ENCODE data around the gene CELF2.

Gene CELF2

GRCh38 chr10:11317936-11318670 lies 300.4 kb downstream of the CELF2 start:
- Histone ChIP-seq H3K4me3 (ENCODE audit: low read length) (no peak overlapping the region), H3K27ac (ENCODE audit: low read depth, low read length) (no peak overlapping the region), H3K79me2 (ENCODE audit: control insufficient read depth, insufficient read depth, low read length) (no peaks in the 10 kb centered on the region), H3K56ac (ENCODE audit: low read length) (no peak overlapping the region), H3K9ac (ENCODE audit: low read length) (no peak overlapping the region), H3K18ac (ENCODE audit: low read length) (no peak overlapping the region), H2AK5ac (ENCODE audit: low read length) (no peak overlapping the region), H2BK120ac (ENCODE audit: low read depth, low read length) (no peak overlapping the region), H4K8ac (ENCODE audit: low read depth, low read length) (no peak overlapping the region), H4K5ac (ENCODE audit: low read length) (no peak overlapping the region), H2BK15ac (replicated peaks; ENCODE audit: low read depth) (no peak overlapping the region), H3K4me1 (ENCODE audit: control insufficient read depth, low read depth, low read length) (no peaks in the 10 kb centered on the region), H3K79me1 (ENCODE audit: low read length) (no peaks in the 10 kb centered on the region), H3K27me3 (ENCODE audit: insufficient read depth, low read length, poor library complexity) (no peaks in the 10 kb centered on the region), H3K4me2 (ENCODE audit: low read length) (no peak overlapping the region), H3K36me3 (ENCODE audit: control insufficient read depth, insufficient read depth, low read length) (no peaks in the 10 kb centered on the region), H3K4ac (ENCODE audit: low read depth, low read length) (no peak overlapping the region), H2BK5ac (ENCODE audit: low read length) (no peak overlapping the region), H3K23ac (ENCODE audit: low read length) (no peak overlapping the region)
- no peak for DNase-seq
- no CpG with 5 or more reads among the region's 7 CpGs for WGBS (ENCODE audit: extremely low coverage, insufficient coverage, low lambda C conversion rate)

- Histone ChIP-seq H3K27me3 (ENCODE audit: insufficient read depth, low read length, poor library complexity) (no peaks in the 10 kb centered on the region), H2AK5ac (ENCODE audit: low read length) (no peak overlapping the region), H3K4ac (ENCODE audit: low read depth, low read length) (no peak overlapping the region)
These were observed 301.3 kb downstream of the CELF2 start for GRCh38 chr10:11318826-11319598.

GRCh38 chr10:11319990-11320602 lies 302.4 kb downstream of the CELF2 start:
- Histone ChIP-seq H3K4me3 (ENCODE audit: low read length) (no peak overlapping the region), H3K27me3 (ENCODE audit: insufficient read depth, low read length, poor library complexity) (no peaks in the 10 kb centered on the region), H3K4ac (ENCODE audit: low read depth, low read length) (no peak overlapping the region), H2BK120ac (ENCODE audit: low read depth, low read length) (no peak overlapping the region), H2BK15ac (replicated peaks; ENCODE audit: low read depth) (no peak overlapping the region), H3K23ac (ENCODE audit: low read length) (no peak overlapping the region), H2BK5ac (ENCODE audit: low read length) (no peak overlapping the region), H3K18ac (ENCODE audit: low read length) (no peak overlapping the region), H4K8ac (ENCODE audit: low read depth, low read length) (no peak overlapping the region), H3K9ac (ENCODE audit: low read length) (no peak overlapping the region), H3K4me2 (ENCODE audit: low read length) (no peak overlapping the region), H3K56ac (ENCODE audit: low read length) (no peak overlapping the region), H3K4me1 (ENCODE audit: control insufficient read depth, low read depth, low read length) (no peaks in the 10 kb centered on the region), H2AK5ac (ENCODE audit: low read length) (no peak overlapping the region), H4K5ac (ENCODE audit: low read length) (no peak overlapping the region), H3K79me1 (ENCODE audit: low read length) (no peaks in the 10 kb centered on the region), H3K79me2 (ENCODE audit: control insufficient read depth, insufficient read depth, low read length) (no peaks in the 10 kb centered on the region), H3K27ac (ENCODE audit: low read depth, low read length) (no peak overlapping the region), H3K36me3 (ENCODE audit: control insufficient read depth, insufficient read depth, low read length) (no peaks in the 10 kb centered on the region)
- DNase-seq = no peak
- WGBS (ENCODE audit: extremely low coverage, insufficient coverage, low lambda C conversion rate) = no CpG with 5 or more reads among the region's 11 CpGs

More at GRCh38 chr10:11318826-11319598, 301.3 kb downstream of the CELF2 start:
- H2BK15ac ChIP-seq (replicated peaks; ENCODE audit: low read depth) = no peak overlapping the region
- H3K27ac ChIP-seq (ENCODE audit: low read depth, low read length) = no peak overlapping the region
- no peak overlapping the region for H2BK120ac ChIP-seq (ENCODE audit: low read depth, low read length)
- no peak overlapping the region for H3K9ac ChIP-seq (ENCODE audit: low read length)
- no CpG with 5 or more reads among the region's 26 CpGs for WGBS (ENCODE audit: extremely low coverage, insufficient coverage, low lambda C conversion rate)
- H4K5ac ChIP-seq (ENCODE audit: low read length) = no peak overlapping the region
- no peaks in the 10 kb centered on the region for H3K36me3 ChIP-seq (ENCODE audit: control insufficient read depth, insufficient read depth, low read length)
- no peaks in the 10 kb centered on the region for H3K4me1 ChIP-seq (ENCODE audit: control insufficient read depth, low read depth, low read length)
- no peaks in the 10 kb centered on the region for H3K79me2 ChIP-seq (ENCODE audit: control insufficient read depth, insufficient read depth, low read length)
- no peak overlapping the region for H3K4me2 ChIP-seq (ENCODE audit: low read length)
- no peak overlapping the region for H2BK5ac ChIP-seq (ENCODE audit: low read length)
- H3K23ac ChIP-seq (ENCODE audit: low read length) = no peak overlapping the region
- H3K4me3 ChIP-seq (ENCODE audit: low read length) = no peak overlapping the region
- DNase-seq = peak; percentile 24
- H3K56ac ChIP-seq (ENCODE audit: low read length) = no peak overlapping the region
- H3K79me1 ChIP-seq (ENCODE audit: low read length) = no peaks in the 10 kb centered on the region
- no peak overlapping the region for H4K8ac ChIP-seq (ENCODE audit: low read depth, low read length)
- no peak overlapping the region for H3K18ac ChIP-seq (ENCODE audit: low read length)

- no peak overlapping the region for H4K8ac ChIP-seq (ENCODE audit: low read depth, low read length)
- H3K36me3 ChIP-seq (ENCODE audit: control insufficient read depth, insufficient read depth, low read length) = no peaks in the 10 kb centered on the region
- H3K27ac ChIP-seq (ENCODE audit: low read depth, low read length) = no peak overlapping the region
- no peak overlapping the region for H3K9ac ChIP-seq (ENCODE audit: low read length)
- H2AK5ac ChIP-seq (ENCODE audit: low read length) = no peak overlapping the region
- H3K23ac ChIP-seq (ENCODE audit: low read length) = no peak overlapping the region
- no peak overlapping the region for H3K4me2 ChIP-seq (ENCODE audit: low read length)
- no peak overlapping the region for H3K56ac ChIP-seq (ENCODE audit: low read length)
- WGBS (ENCODE audit: extremely low coverage, insufficient coverage, low lambda C conversion rate) = no CpG with 5 or more reads among the region's 17 CpGs
- no peaks in the 10 kb centered on the region for H3K79me1 ChIP-seq (ENCODE audit: low read length)
- no peak overlapping the region for H2BK120ac ChIP-seq (ENCODE audit: low read depth, low read length)
- H2BK5ac ChIP-seq (ENCODE audit: low read length) = no peak overlapping the region
- no peak overlapping the region for H3K4ac ChIP-seq (ENCODE audit: low read depth, low read length)
- DNase-seq = no peak
- H3K4me1 ChIP-seq (ENCODE audit: control insufficient read depth, low read depth, low read length) = no peaks in the 10 kb centered on the region
- H3K18ac ChIP-seq (ENCODE audit: low read length) = no peak overlapping the region
- H3K79me2 ChIP-seq (ENCODE audit: control insufficient read depth, insufficient read depth, low read length) = no peaks in the 10 kb centered on the region
- H3K27me3 ChIP-seq (ENCODE audit: insufficient read depth, low read length, poor library complexity) = no peaks in the 10 kb centered on the region
- no peak overlapping the region for H3K4me3 ChIP-seq (ENCODE audit: low read length)
- H2BK15ac ChIP-seq (replicated peaks; ENCODE audit: low read depth) = no peak overlapping the region
- H4K5ac ChIP-seq (ENCODE audit: low read length) = no peak overlapping the region
These were observed 303.3 kb downstream of the CELF2 start for GRCh38 chr10:11320809-11321520.

- Histone ChIP-seq H3K4ac (ENCODE audit: low read depth, low read length) (no peak overlapping the region), H3K23ac (ENCODE audit: low read length) (no peak overlapping the region), H2BK120ac (ENCODE audit: low read depth, low read length) (no peak overlapping the region), H2BK15ac (replicated peaks; ENCODE audit: low read depth) (no peak overlapping the region), H3K79me2 (ENCODE audit: control insufficient read depth, insufficient read depth, low read length) (no peaks in the 10 kb centered on the region), H3K9ac (ENCODE audit: low read length) (no peak overlapping the region), H3K18ac (ENCODE audit: low read length) (no peak overlapping the region), H4K8ac (ENCODE audit: low read depth, low read length) (no peak overlapping the region), H3K27ac (ENCODE audit: low read depth, low read length) (no peak overlapping the region), H3K4me1 (ENCODE audit: control insufficient read depth, low read depth, low read length) (no peaks in the 10 kb centered on the region), H3K36me3 (ENCODE audit: control insufficient read depth, insufficient read depth, low read length) (no peaks in the 10 kb centered on the region), H3K4me3 (ENCODE audit: low read length) (no peak overlapping the region), H3K4me2 (ENCODE audit: low read length) (no peak overlapping the region), H2BK5ac (ENCODE audit: low read length) (no peak overlapping the region), H3K79me1 (ENCODE audit: low read length) (no peaks in the 10 kb centered on the region), H4K5ac (ENCODE audit: low read length) (no peak overlapping the region), H3K27me3 (ENCODE audit: insufficient read depth, low read length, poor library complexity) (no peaks in the 10 kb centered on the region), H2AK5ac (ENCODE audit: low read length) (no peak overlapping the region), H3K56ac (ENCODE audit: low read length) (no peak overlapping the region)
- no CpG with 5 or more reads among the region's 1 CpG for WGBS (ENCODE audit: extremely low coverage, insufficient coverage, low lambda C conversion rate)
- no peak for DNase-seq
These were observed 305.0 kb downstream of the CELF2 start for GRCh38 chr10:11322698-11323097.
